Activated CD8-positive, alpha-beta T cell treated with anti-CD3 and anti-CD28 coated beads, Interleukin-2, amount 10 ng/mL, durations not matched to agents 7 days and 5 days (primary cell): ENCODE results near the gene RASGRF1. TPM values are rescaled to one million over a fixed set of nuclear protein-coding genes. Genes with fewer than 3 reads are reported as not detected.

Source experiments
- ATAC-seq: fragments of 150-1000 bp; cut with Tn5 transposase; one replicate; pipeline ENCODE4 v1.10.0; 2021; ENCODE audit warnings: moderate library complexity
- CTCF ChIA-PET: fragments of 350-600 bp; sonication (Branson Sonifier 250); formaldehyde crosslinking; loops from one replicate; lab custom pipeline; 2021; ENCODE audit warnings: antibody characterized with exemption; lab: Charles Lee
- POLR2A ChIA-PET: fragments of 350-600 bp; sonication (Branson Sonifier 250); formaldehyde crosslinking; loops from one replicate; lab custom pipeline; 2021; ENCODE audit warnings: antibody characterized with exemption; lab: Charles Lee
- DNase-seq: peaks from one replicate; pipeline ENCODE4 v3.0.0-alpha.2; 2020
- H3K27ac Mint-ChIP-seq: one replicate; pipeline ENCODE4 v1.8.0; 2021; ENCODE audit warnings: mild to moderate bottlenecking, mixed read lengths
- H3K27me3 Mint-ChIP-seq: one replicate; pipeline ENCODE4 v1.8.0; 2021; ENCODE audit warnings: low read depth, mixed read lengths
- H3K36me3 Mint-ChIP-seq: one replicate; pipeline ENCODE4 v1.8.0; 2021; ENCODE audit warnings: low read depth, mixed read lengths
- H3K4me1 Mint-ChIP-seq: one replicate; pipeline ENCODE4 v1.8.0; 2021; ENCODE audit warnings: low read depth, mixed read lengths
- H3K4me3 Mint-ChIP-seq: one replicate; pipeline ENCODE4 v1.8.0; 2021; ENCODE audit warnings: mild to moderate bottlenecking, mixed read lengths
- H3K9me3 Mint-ChIP-seq: one replicate; pipeline ENCODE4 v1.8.0; 2022; ENCODE audit warnings: mixed read lengths; ENCODE audit not compliant: insufficient read depth
- total RNA-seq, 2 experiments: library from RNA; stranded (reverse); gene quantifications; one replicate each; pipeline ENCODE4 v1.2.3, GENCODE V29; 2021

Gene RASGRF1
- total RNA-seq, 2 experiments from 2014 or later, result not detected

- peak; percentile 35 for DNase-seq
- POLR2A ChIA-PET, result no interaction called here
- CTCF ChIA-PET, result no interaction called here
These were observed 102.1 kb downstream of the RASGRF1 start for GRCh38 chr15:78988361-78988911.

GRCh38 chr15:78987556-78988360, 102.8 kb downstream of the RASGRF1 start:
- no peaks in the 10 kb centered on the region for H3K36me3 Mint-ChIP-seq
- POLR2A ChIA-PET, result no interaction called here
- CTCF ChIA-PET, result no interaction called here

More at GRCh38 chr15:78988361-78988911, 102.1 kb downstream of the RASGRF1 start:
- Mint-ChIP-seq H3K36me3 (no peaks in the 10 kb centered on the region), H3K27ac (no peak overlapping the region), H3K4me1 (peaks cover 12% of the 10 kb centered on the region), H3K9me3 (no peaks in the 10 kb centered on the region), H3K27me3 (peaks cover 19% of the 10 kb centered on the region), H3K4me3 (no peak overlapping the region)
- ATAC-seq, result peak; percentile 72

GRCh38 chr15:78985859-78986475, 104.6 kb downstream of the RASGRF1 start:
- no peak for DNase-seq
- no peaks in the 10 kb centered on the region for H3K9me3 Mint-ChIP-seq
- ChIA-PET CTCF (interaction anchor here (1.2 kb wide), 1 partner anchor 21 kb away, joined by 3 read pairs; no protein-coding TSS in a partner anchor), POLR2A (no interaction called here)
- no peaks in the 10 kb centered on the region for H3K36me3 Mint-ChIP-seq
- H3K27ac Mint-ChIP-seq, result no peak overlapping the region
- peaks cover 14% of the 10 kb centered on the region for H3K4me1 Mint-ChIP-seq
- peaks cover 19% of the 10 kb centered on the region for H3K27me3 Mint-ChIP-seq
- no peak for ATAC-seq
- H3K4me3 Mint-ChIP-seq, result no peak overlapping the region

More at GRCh38 chr15:78987556-78988360, 102.8 kb downstream of the RASGRF1 start:
- DNase-seq (no peak), ATAC-seq (no peak)
- H3K9me3 Mint-ChIP-seq, result no peaks in the 10 kb centered on the region
- no peak overlapping the region for H3K27ac Mint-ChIP-seq
- H3K27me3 Mint-ChIP-seq, result peaks cover 19% of the 10 kb centered on the region
- peaks cover 12% of the 10 kb centered on the region for H3K4me1 Mint-ChIP-seq
- no peak overlapping the region for H3K4me3 Mint-ChIP-seq

- Mint-ChIP-seq H3K9me3 (no peaks in the 10 kb centered on the region), H3K27me3 (peaks cover 19% of the 10 kb centered on the region), H3K4me3 (no peak overlapping the region), H3K27ac (no peak overlapping the region), H3K4me1 (peaks cover 14% of the 10 kb centered on the region), H3K36me3 (no peaks in the 10 kb centered on the region)
- no peak for ATAC-seq
- ChIA-PET POLR2A (no interaction called here), CTCF (no interaction called here)
- DNase-seq, result no peak
These were observed 106.5 kb downstream of the RASGRF1 start for GRCh38 chr15:78984041-78984440.

DNA sequence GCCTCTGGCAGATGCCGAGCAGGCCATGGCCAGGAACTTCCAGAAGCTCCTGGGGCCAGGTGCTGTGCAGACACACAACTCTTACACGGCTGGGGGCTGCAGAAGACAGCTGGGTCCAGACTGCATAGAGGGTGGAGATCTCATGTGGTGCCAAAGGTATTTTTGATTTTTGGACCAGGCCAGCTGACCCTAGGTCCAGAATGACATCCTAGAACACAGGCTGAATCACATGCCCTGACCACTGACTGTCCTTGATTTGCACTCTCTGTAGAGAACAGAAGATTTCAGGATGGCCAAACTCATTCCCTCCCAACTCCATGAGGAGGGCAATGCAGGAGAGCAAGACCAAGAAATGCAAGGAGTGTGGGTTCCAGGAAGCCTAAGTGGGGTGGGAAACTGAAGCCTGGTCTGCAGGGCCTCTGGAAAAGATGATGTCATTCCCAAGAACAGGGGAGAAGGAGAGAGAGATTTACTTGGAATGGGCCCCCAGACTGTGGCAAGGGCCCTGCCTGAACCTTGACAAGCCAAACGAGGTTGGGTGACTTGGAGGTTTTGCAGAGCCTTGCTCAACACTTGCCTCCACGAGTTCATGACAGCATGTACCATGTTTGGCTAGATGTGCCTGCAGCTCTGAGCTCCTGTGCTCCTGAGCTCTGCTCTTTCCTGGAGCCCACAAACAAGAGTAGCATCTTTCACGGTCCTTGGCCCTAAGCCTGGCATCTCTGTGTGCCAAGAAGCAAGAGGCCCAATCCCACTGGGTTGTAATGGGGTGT, 107.2 kb downstream of the RASGRF1 start:
- ATAC-seq (no peak), DNase-seq (no peak)
- ChIA-PET POLR2A (no interaction called here), CTCF (no interaction called here)
- Mint-ChIP-seq H3K36me3 (no peaks in the 10 kb centered on the region), H3K27me3 (peaks cover 16% of the 10 kb centered on the region), H3K9me3 (no peaks in the 10 kb centered on the region), H3K4me1 (peaks cover 9% of the 10 kb centered on the region), H3K27ac (no peak overlapping the region), H3K4me3 (no peak overlapping the region)

DNA sequence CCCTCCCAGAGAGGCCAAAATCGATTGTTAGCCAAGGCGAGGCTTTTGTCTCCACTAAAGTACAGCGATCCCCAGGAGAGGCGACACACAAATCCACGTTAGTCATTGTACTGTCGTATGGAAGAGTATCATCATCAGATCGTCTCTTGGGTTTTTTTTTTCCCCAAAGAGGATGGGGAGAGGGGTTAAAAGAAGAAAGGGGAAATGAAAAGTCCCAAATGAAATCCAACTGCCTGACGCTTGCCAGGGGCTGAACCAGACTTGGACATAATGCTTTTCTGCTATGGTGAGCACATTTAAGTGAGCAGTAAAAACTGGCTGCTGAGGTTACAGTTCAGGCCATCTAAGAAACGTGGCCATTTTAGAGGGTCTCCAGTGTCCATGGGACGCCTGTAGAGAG, 107.8 kb downstream of the RASGRF1 start:
- ChIA-PET POLR2A (no interaction called here), CTCF (interaction anchor here (6.5 kb wide), 1 partner anchor 74 kb away, joined by 45 read pairs; no protein-coding TSS in a partner anchor)
- H3K36me3 Mint-ChIP-seq, result no peaks in the 10 kb centered on the region
- H3K4me3 Mint-ChIP-seq, result no peak overlapping the region
- H3K9me3 Mint-ChIP-seq, result no peaks in the 10 kb centered on the region
- H3K27ac Mint-ChIP-seq, result no peak overlapping the region
- H3K27me3 Mint-ChIP-seq, result peaks cover 10% of the 10 kb centered on the region
- DNase-seq (no peak), ATAC-seq (no peak)
- H3K4me1 Mint-ChIP-seq, result peaks cover 3% of the 10 kb centered on the region

DNA sequence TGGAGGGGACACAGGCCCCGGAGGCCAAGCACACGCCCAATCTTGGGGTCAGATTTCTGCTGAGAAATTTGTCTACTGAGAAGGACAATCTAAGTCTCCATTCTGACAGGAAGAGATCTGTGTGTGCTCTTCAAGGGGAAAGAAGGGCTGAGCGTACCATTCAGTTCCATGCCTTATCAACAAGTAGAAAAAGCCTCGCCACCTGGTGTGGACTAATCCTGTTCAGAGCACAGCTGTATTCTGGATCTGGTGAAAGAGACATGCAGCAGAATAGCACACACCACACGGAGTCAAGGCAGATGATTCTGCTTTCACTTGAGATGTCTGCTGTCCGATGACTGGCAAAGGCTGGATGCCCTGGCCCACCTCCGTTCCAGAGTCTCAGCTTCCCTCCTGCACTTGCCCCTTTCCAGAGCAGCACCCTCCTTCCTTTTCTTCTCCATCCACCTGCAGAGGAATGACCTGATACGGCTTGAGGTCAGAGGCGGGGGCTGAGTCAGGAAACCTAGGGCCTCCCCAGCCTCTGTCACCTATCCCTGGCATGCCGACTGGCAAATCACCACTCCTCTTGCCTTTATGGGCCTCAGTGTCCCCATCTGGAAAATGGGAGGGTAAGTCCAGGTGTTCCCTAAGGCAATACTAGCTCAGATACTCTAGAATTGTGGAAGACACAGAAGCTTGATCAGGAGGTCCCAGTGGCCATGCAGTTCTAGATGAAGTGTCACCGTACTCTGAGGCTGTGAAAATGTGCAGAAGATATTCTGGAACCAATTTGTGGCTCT, 108.9 kb downstream of the RASGRF1 start:
- no peaks in the 10 kb centered on the region for H3K36me3 Mint-ChIP-seq
- H3K4me1 Mint-ChIP-seq, result peaks cover 8% of the 10 kb centered on the region
- ChIA-PET POLR2A (no interaction called here), CTCF (interaction anchor here (6.5 kb wide), 1 partner anchor 73 kb away, joined by 45 read pairs; no protein-coding TSS in a partner anchor)
- H3K4me3 Mint-ChIP-seq, result no peak overlapping the region
- no peak overlapping the region for H3K27ac Mint-ChIP-seq
- H3K9me3 Mint-ChIP-seq, result no peaks in the 10 kb centered on the region
- peaks cover 9% of the 10 kb centered on the region for H3K27me3 Mint-ChIP-seq
- no peak for ATAC-seq
- DNase-seq, result no peak

DNA sequence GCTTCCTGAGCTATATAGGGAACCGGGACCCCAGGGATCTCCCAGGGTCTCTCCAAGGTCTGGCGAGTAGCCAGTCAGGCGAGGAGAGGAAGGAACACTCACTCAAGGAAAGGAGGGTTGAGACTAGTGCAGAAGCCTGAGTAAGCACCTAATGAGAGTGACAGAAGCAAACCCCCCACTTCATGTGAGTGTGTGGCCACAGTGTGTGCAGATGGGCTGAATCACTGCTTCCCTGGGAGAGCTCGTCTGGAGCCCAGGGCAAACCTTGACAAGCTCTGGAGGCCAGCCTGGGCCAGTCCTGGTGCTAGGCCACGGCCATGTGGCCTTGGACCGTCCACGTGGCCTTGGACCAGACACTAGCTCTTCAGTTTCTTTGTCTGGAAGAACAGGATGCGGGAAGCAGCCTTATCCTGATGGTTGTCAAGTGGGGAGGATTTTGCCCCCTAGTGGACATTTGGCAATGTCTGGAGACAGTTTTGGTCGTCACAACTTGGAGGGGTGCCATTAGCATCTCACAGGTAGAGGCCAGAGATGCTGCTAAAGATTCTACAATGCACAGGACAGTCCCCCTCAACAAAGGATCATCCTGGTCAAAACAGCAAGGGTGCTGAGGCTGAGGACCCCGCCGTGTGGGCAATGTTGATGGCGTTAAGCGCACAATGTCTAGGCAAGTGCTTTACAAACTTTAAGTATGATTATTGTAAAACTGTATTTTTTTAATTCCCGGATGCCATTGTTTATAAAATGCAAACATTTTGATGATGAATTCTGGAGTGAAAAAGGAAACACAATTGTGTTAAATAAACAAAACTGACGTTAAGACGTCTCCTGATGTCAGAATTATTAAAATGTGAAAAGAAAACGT, 110.9 kb downstream of the RASGRF1 start:
- peaks cover 8% of the 10 kb centered on the region for H3K4me1 Mint-ChIP-seq
- H3K36me3 Mint-ChIP-seq, result no peaks in the 10 kb centered on the region
- ATAC-seq (peak; percentile 60), DNase-seq (peak; percentile 53)
- H3K27ac Mint-ChIP-seq, result no peak overlapping the region
- no peak overlapping the region for H3K4me3 Mint-ChIP-seq
- no peaks in the 10 kb centered on the region for H3K9me3 Mint-ChIP-seq
- ChIA-PET CTCF (interaction anchor here (0.7 to 6.5 kb wide), 10 partner anchors 12 to 205 kb away, joined by 3 to 45 read pairs (median 4); no protein-coding TSS in a partner anchor), POLR2A (no interaction called here)
- peaks cover 7% of the 10 kb centered on the region for H3K27me3 Mint-ChIP-seq

DNA sequence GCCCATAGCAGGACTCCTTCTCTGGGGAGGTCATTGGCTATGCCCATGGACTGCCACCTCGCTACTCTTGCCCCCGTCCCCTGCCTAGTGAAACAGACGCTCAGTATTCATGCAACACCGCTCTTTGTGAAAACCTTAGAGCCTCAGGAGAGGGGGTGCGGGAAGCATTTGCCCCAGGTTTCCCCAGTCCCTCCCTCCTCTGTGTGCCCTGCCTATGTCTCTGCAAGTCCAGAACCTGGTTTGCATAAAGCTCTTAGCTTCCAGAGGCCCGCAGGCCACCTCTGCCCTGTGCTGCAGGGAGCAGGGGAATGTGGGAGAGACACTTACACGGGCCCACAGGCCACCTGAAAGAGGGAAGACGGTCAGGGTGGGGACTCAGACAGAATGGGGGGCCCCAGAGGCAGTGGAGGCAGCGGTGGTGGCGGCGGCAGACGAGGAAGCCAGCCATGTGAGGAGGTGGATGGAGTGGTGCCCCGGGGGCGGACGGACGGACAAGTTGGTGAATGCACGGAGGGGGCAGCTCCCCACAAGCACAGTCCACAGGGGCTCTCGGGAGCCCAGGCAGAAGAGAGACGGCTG, 111.9 kb downstream of the RASGRF1 start:
- peaks cover 8% of the 10 kb centered on the region for H3K4me1 Mint-ChIP-seq
- H3K27ac Mint-ChIP-seq, result peak overlapping the region; percentile 52
- H3K36me3 Mint-ChIP-seq, result no peaks in the 10 kb centered on the region
- ChIA-PET POLR2A (no interaction called here), CTCF (interaction anchor here (0.9 to 6.5 kb wide), 7 partner anchors 11 to 206 kb away, joined by 3 to 45 read pairs (median 4); no protein-coding TSS in a partner anchor)
- H3K27me3 Mint-ChIP-seq, result peaks cover 4% of the 10 kb centered on the region
- ATAC-seq (no peak), DNase-seq (no peak)
- no peak overlapping the region for H3K4me3 Mint-ChIP-seq
- H3K9me3 Mint-ChIP-seq, result no peaks in the 10 kb centered on the region
